H1 (cell line): Measurements from ENCODE around the gene ROR1. TPM values are rescaled to one million over a fixed set of nuclear protein-coding genes. Genes with fewer than 3 reads are reported as not detected.

Experiments used
- CTCF ChIA-PET: fragments of 300-600 bp; sonication (Branson Sonifier 250); formaldehyde crosslinking; loops from one replicate; lab custom pipeline; 2021; ENCODE audit not compliant: partially characterized antibody; lab: Charles Lee
- POLR2A ChIA-PET: fragments of 300-600 bp; sonication (Branson Sonifier 250); formaldehyde crosslinking; loops from one replicate; lab custom pipeline; 2021; ENCODE audit warnings: inconsistent platforms; ENCODE audit not compliant: partially characterized antibody; lab: Charles Lee
- DNase-seq, 2 experiments: peaks; one replicate each; pipeline versions ENCODE4 v3.0.0 to v3.0.0-alpha.2; 2010 to 2022; ENCODE audit warnings: low spot score in 2 of 2, low read depth in 1 of 2, mixed read lengths in 1 of 2
- FAIRE-seq: peaks from 2 replicates; lab custom pipeline; 2011; peaks lifted over from hg19 to GRCh38; lab: Jason Lieb, UNC
- H2AFZ ChIP-seq: 2 replicates; pipeline ENCODE4 v1.8.1; 2012; ENCODE audit warnings: low read length, inconsistent platforms
- H2AK5ac ChIP-seq: 2 replicates; pipeline ENCODE4 v1.6.1; 2013; ENCODE audit warnings: low read depth, low read length
- H2BK120ac ChIP-seq: replicated peaks from 2 replicates; pipeline ENCODE3; 2013; ENCODE audit warnings: low read depth, low read length, inconsistent platforms
- H2BK12ac ChIP-seq: 2 replicates; pipeline ENCODE4 v1.6.1; 2013; ENCODE audit warnings: low read depth, low read length
- H2BK15ac ChIP-seq: 2 replicates; pipeline ENCODE4 v1.6.1; 2013; ENCODE audit warnings: low read length
- H2BK20ac ChIP-seq: 2 replicates; pipeline ENCODE4 v1.6.1; 2013; ENCODE audit warnings: low read length
- H2BK5ac ChIP-seq: 2 replicates; pipeline ENCODE4 v1.6.1; 2013; ENCODE audit warnings: low read depth, low read length
- H3K14ac ChIP-seq: 2 replicates; pipeline ENCODE4 v1.6.1; 2013; ENCODE audit warnings: inconsistent platforms; ENCODE audit not compliant: insufficient read length
- H3K18ac ChIP-seq: 2 replicates; pipeline ENCODE4 v1.6.1; 2013; ENCODE audit warnings: low read length; ENCODE audit errors: extremely low read depth
- H3K23ac ChIP-seq: 2 replicates; pipeline ENCODE4 v1.6.1; 2013; ENCODE audit warnings: inconsistent platforms; ENCODE audit not compliant: insufficient read length
- H3K23me2 ChIP-seq: 2 replicates; pipeline ENCODE4 v1.6.1; 2013; ENCODE audit warnings: low read depth, low read length
- H3K27ac ChIP-seq: 2 replicates; pipeline ENCODE4 v1.6.1; 2011; ENCODE audit warnings: low read depth, low read length, inconsistent platforms
- H3K27me3 ChIP-seq, 4 experiments: replicated peaks in 1 of 4; 1 replicate in 1 of 4; 2 replicates in 3 of 4; pipeline versions ENCODE4 v1.6.1 to v1.8.1; 2011 to 2013; ENCODE audit warnings: low read length in 3 of 4, mild to moderate bottlenecking in 3 of 4, inconsistent platforms in 2 of 4, mixed read lengths in 2 of 4, moderate library complexity in 1 of 4; ENCODE audit not compliant: control insufficient read depth in 3 of 4, insufficient read depth in 3 of 4; ENCODE audit errors: extremely low read depth in 1 of 4
- H3K36me3 ChIP-seq, 4 experiments: 2 replicates each; pipeline versions ENCODE4 v1.6.1 to v1.8.1; 2011 to 2013; ENCODE audit warnings: mild to moderate bottlenecking in 4 of 4, low read length in 3 of 4, moderate library complexity in 2 of 4, control low read depth in 1 of 4, inconsistent platforms in 1 of 4; ENCODE audit not compliant: insufficient read depth in 4 of 4, control insufficient read depth in 2 of 4
- H3K4ac ChIP-seq: replicated peaks from 2 replicates; pipeline ENCODE3; 2013; ENCODE audit warnings: low read length, low read depth, mixed read lengths, inconsistent platforms; ENCODE audit not compliant: insufficient read length
- H3K4me1 ChIP-seq, 4 experiments: replicated peaks in 1 of 4; 1 replicate in 1 of 4; 2 replicates in 3 of 4; pipeline versions ENCODE4 v1.6.1 to v1.8.1; 2011 to 2013; ENCODE audit warnings: low read length in 3 of 4, inconsistent platforms in 2 of 4, mixed read lengths in 1 of 4; ENCODE audit not compliant: insufficient read depth in 4 of 4, control insufficient read depth in 3 of 4
- H3K4me2 ChIP-seq, 2 experiments: 2 replicates each; pipeline versions ENCODE4 v1.6.1 to v1.8.1; 2011 to 2013; ENCODE audit warnings: low read depth in 2 of 2, low read length in 2 of 2, control low read depth in 1 of 2, inconsistent platforms in 1 of 2, mild to moderate bottlenecking in 1 of 2; ENCODE audit not compliant: insufficient read depth in 1 of 2
- H3K4me3 ChIP-seq, 4 experiments: fragments of 200-600, 300-600 bp in 1 of 4; sonication (generic), shearing (Covaris generic), sonication (Bioruptor Twin) in 1 of 4; 2 replicates each; pipeline versions ENCODE4 v1.5.1 to v1.8.1; 2011 to 2016; ENCODE audit warnings: low read length in 4 of 4, low read depth in 3 of 4, control low read depth in 2 of 4, inconsistent platforms in 2 of 4, mild to moderate bottlenecking in 2 of 4, mixed read lengths in 1 of 4, moderate library complexity in 1 of 4; ENCODE audit not compliant: insufficient read depth in 2 of 4; ENCODE audit errors: extremely low read depth in 1 of 4
- H3K56ac ChIP-seq: replicated peaks from 2 replicates; pipeline ENCODE3; 2013; ENCODE audit warnings: low read depth, mild to moderate bottlenecking, mixed read lengths, low read length, inconsistent platforms; ENCODE audit not compliant: insufficient read length
- H3K79me1 ChIP-seq: 2 replicates; pipeline ENCODE4 v1.6.1; 2013; ENCODE audit warnings: low read depth, low read length, control low read depth
- H3K79me2 ChIP-seq, 2 experiments: 2 replicates each; pipeline versions ENCODE4 v1.6.1 to v1.8.1; 2012 to 2013; ENCODE audit warnings: low read length in 2 of 2, mild to moderate bottlenecking in 2 of 2, inconsistent platforms in 1 of 2; ENCODE audit not compliant: insufficient read depth in 2 of 2, control insufficient read depth in 1 of 2
- H3K9ac ChIP-seq, 4 experiments: replicated peaks in 1 of 4; 1 replicate in 1 of 4; 2 replicates in 3 of 4; pipeline versions ENCODE4 v1.6.1 to v1.8.1; 2011 to 2013; ENCODE audit warnings: low read depth in 3 of 4, low read length in 3 of 4, control low read depth in 2 of 4, mild to moderate bottlenecking in 2 of 4, moderate library complexity in 2 of 4, inconsistent platforms in 1 of 4; ENCODE audit errors: extremely low read depth in 1 of 4
- H3K9me3 ChIP-seq, 2 experiments: 2 replicates each; pipeline versions ENCODE4 v1.6.1 to v1.8.1; 2012 to 2013; ENCODE audit warnings: mild to moderate bottlenecking in 2 of 2, moderate library complexity in 2 of 2, control low read depth in 1 of 2, inconsistent platforms in 1 of 2, low read depth in 1 of 2, low read length in 1 of 2, mixed read lengths in 1 of 2; ENCODE audit not compliant: insufficient read depth in 2 of 2
- H4K20me1 ChIP-seq, 2 experiments: replicated peaks in 1 of 2; 2 replicates each; pipeline versions ENCODE3 to v1.8.1; 2011 to 2013; ENCODE audit warnings: inconsistent platforms in 2 of 2, low read length in 2 of 2, mild to moderate bottlenecking in 1 of 2; ENCODE audit not compliant: insufficient read depth in 2 of 2, control insufficient read depth in 1 of 2
- H4K5ac ChIP-seq: 2 replicates; pipeline ENCODE4 v1.6.1; 2013; ENCODE audit warnings: low read length, low read depth, mixed read lengths, inconsistent platforms; ENCODE audit not compliant: insufficient read length
- H4K8ac ChIP-seq: 2 replicates; pipeline ENCODE4 v1.8.0; 2013; ENCODE audit warnings: mild to moderate bottlenecking, moderate library complexity, low read length, inconsistent platforms; ENCODE audit not compliant: insufficient read depth; ENCODE audit errors: extremely low read depth
- H4K91ac ChIP-seq: replicated peaks from 2 replicates; pipeline ENCODE3; 2013; ENCODE audit warnings: low read length, mixed read lengths, inconsistent platforms; ENCODE audit not compliant: insufficient read length
- WGBS, 2 experiments: shearing (Covaris generic) in 1 of 2; methylation state at CpG; one replicate each; pipeline versions ENCODE4 v1.1.6 to v1.1.7; 2013 to 2015; ENCODE audit warnings: low lambda C conversion rate in 2 of 2, mixed read lengths in 2 of 2, inconsistent platforms in 1 of 2, low coverage in 1 of 2, missing lambda C conversion rate in 1 of 2; ENCODE audit not compliant: insufficient replicate concordance in 2 of 2, insufficient coverage in 1 of 2, insufficient read length in 1 of 2; ENCODE audit errors: extremely low coverage in 1 of 2, missing lambda C conversion rate in 1 of 2; 5-methylcytosine and 5-hydroxymethylcytosine counted together
- polyA plus RNA-seq, 7 experiments: library from polyadenylated mRNA; depleted of rRNA in 3 of 7; stranded (reverse) in 5 of 7; unstranded in 2 of 7; fragments of >200 nt in 5 of 7; fragments of 200-250 nt in 2 of 7; gene quantifications; 1 replicate in 5 of 7; 2 replicates in 1 of 7; 4 replicates in 1 of 7; pipeline versions ENCODE4 v1.2.1 to v1.2.3, GENCODE V29; 2011 to 2013; ENCODE audit warnings: missing spikeins in 2 of 7, mixed read lengths in 2 of 7
- total RNA-seq: library from RNA; stranded (reverse); fragmentation: NEBNext Ultra II Directional; extraction: Animal tissue kit (Norgen Biotek cat#: 25700); gene quantifications from 2 replicates; pipeline ENCODE4 v1.2.1, GENCODE V29; 2021

Gene ROR1
- total and polyA plus RNA-seq, 2 of the 8 experiments (the other 6 are each of a cell fraction or from before 2014, with no cell fraction given): 33.6 to 73.6 TPM

DNA sequence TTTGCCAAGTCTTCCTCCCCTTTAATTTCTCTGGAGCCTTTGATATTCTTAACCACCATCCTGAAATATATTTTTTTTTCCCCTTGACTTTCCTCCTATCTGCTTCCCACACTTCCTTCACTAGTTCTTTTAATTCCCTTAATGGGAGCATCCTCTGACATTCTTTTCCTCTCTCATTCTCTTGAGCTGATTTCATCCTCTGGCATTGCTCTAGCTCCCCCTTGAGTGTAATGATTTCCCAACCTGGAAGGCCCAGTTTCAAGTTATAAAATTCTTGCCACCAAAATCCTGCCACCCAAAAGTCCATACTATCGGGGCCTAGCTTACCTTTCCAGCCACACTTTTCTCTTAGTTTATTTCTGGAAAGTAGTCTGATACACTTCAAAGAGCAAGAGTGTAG lies 390.2 kb downstream of the ROR1 start:
- Histone ChIP-seq H3K9me3 (peaks cover 7% of the 10 kb centered on the region in 2 experiments; a peak in 2 of 4 replicates), H2AK5ac (no peak overlapping the region), H3K14ac (no peak overlapping the region), H4K20me1 (no peaks in the 10 kb centered on the region), H4K5ac (no peak overlapping the region), H3K23ac (no peak overlapping the region), H2AFZ (no peak overlapping the region), H3K18ac (no peak overlapping the region), H3K27ac (no peak overlapping the region), H3K4ac (no peak overlapping the region), H3K4me2 (no peak overlapping the region), H3K79me1 (no peaks in the 10 kb centered on the region), H3K79me2 (no peaks in the 10 kb centered on the region), H3K36me3 (peaks cover 2 to 51% (median 25%) of the 10 kb centered on the region in 4 experiments; a peak in 6 of 8 replicates), H2BK15ac (no peak overlapping the region), H3K56ac (no peak overlapping the region), H4K8ac (no peak overlapping the region), H3K4me1 (no peaks in the 10 kb centered on the region), H3K9ac (no peak overlapping the region), H3K4me3 (no peak overlapping the region), H2BK120ac (no peak overlapping the region), H3K23me2 (no peaks in the 10 kb centered on the region), H4K91ac (no peak overlapping the region), H2BK12ac (no peak overlapping the region), H3K27me3 (no peaks in the 10 kb centered on the region), H2BK5ac (no peak overlapping the region), H2BK20ac (no peak overlapping the region)
- no peak for DNase-seq
- ChIA-PET POLR2A (no interaction called here), CTCF (interaction anchor here (0.6 to 4.7 kb wide), 30 partner anchors 9 to 553 kb away, joined by 3 to 26 read pairs (median 4); no protein-coding TSS in a partner anchor)
- FAIRE-seq: no peak
- 90% methylated on average over 1 of the region's 1 CpG; no CpG with 5 or more reads in 1 of the 2 experiments for WGBS, 2 experiments
